ENCODE data around the gene CCSER1.
"Not testable (repeated sequence)": the region's sequence is repeated elsewhere in the genome, so short reads cannot be mapped to it uniquely, and the experiment has no call there.

CCSER1 gene

GRCh38 chr4:91256043-91256442 is 1128.8 kb downstream of the CCSER1 start:
- DNase-seq (no peak), ATAC-seq (no peak)
- peaks cover 4 to 18% of the 10 kb centered on the region in 2 donors for H3K9me3 Mint-ChIP-seq
- H3K4me1 Mint-ChIP-seq: no peaks in the 10 kb centered on the region
- H3K4me3 Mint-ChIP-seq: no peak overlapping the region
- H3K27me3 Mint-ChIP-seq: no peaks in the 10 kb centered on the region
- no peak overlapping the region for H3K27ac Mint-ChIP-seq

- ATAC-seq (no peak), DNase-seq (no peak)
- no peak overlapping the region for H3K27ac Mint-ChIP-seq
- H3K27me3 Mint-ChIP-seq: no peaks in the 10 kb centered on the region
- no peaks in the 10 kb centered on the region for H3K4me1 Mint-ChIP-seq
- peaks cover 4 to 23% of the 10 kb centered on the region in 2 donors for H3K9me3 Mint-ChIP-seq
- H3K4me3 Mint-ChIP-seq: no peak overlapping the region
Measured at GRCh38 chr4:91256751-91257150, 1129.6 kb downstream of the CCSER1 start.

GRCh38 chr4:91257721-91258120 is 1130.5 kb downstream of the CCSER1 start:
- H3K4me3 Mint-ChIP-seq: no peak overlapping the region
- peaks cover 4 to 23% of the 10 kb centered on the region in 2 donors for H3K9me3 Mint-ChIP-seq
- no peak for ATAC-seq
- H3K4me1 Mint-ChIP-seq: no peaks in the 10 kb centered on the region
- H3K27ac Mint-ChIP-seq: no peak overlapping the region
- no peak for DNase-seq
- H3K27me3 Mint-ChIP-seq: no peaks in the 10 kb centered on the region

- no peaks in the 10 kb centered on the region for H3K4me1 Mint-ChIP-seq
- DNase-seq (no peak), ATAC-seq (no peak)
- H3K9me3 Mint-ChIP-seq: peaks cover 4 to 23% of the 10 kb centered on the region in 2 donors
- no peak overlapping the region for H3K27ac Mint-ChIP-seq
- no peak overlapping the region for H3K4me3 Mint-ChIP-seq
- no peaks in the 10 kb centered on the region for H3K27me3 Mint-ChIP-seq
Measured at GRCh38 chr4:91258326-91258725, 1131.1 kb downstream of the CCSER1 start.

- no peak for ATAC-seq
- H3K4me1 Mint-ChIP-seq: no peaks in the 10 kb centered on the region
- no peak overlapping the region for H3K4me3 Mint-ChIP-seq
- DNase-seq: no peak
- no peak overlapping the region for H3K27ac Mint-ChIP-seq
- H3K27me3 Mint-ChIP-seq: no peaks in the 10 kb centered on the region
- H3K9me3 Mint-ChIP-seq: peaks cover 5 to 18% of the 10 kb centered on the region in 2 donors
Measured at GRCh38 chr4:91267543-91267942, 1140.3 kb downstream of the CCSER1 start.

DNA sequence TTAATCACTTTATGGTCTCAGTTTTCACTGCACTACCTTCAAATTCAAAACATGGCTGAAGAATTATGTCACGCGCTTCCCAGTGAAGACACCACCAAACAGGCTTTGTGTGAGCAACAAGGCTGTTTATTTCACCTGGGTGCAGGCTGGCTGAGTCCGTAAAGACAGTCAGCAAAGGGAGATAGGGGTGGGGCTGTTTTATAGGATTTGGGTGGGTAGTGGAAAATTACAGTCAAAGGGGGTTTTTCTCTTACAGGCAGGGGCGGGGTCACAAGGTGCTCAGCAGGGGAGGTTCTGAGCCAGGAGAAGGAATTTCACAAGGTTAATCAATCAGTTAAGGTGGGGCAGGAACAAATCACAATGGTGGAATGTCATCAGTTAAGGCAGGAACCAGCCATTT is 1141.3 kb downstream of the CCSER1 start:
- H3K27me3 Mint-ChIP-seq, H3K4me1 Mint-ChIP-seq: not testable (repeated sequence)

GRCh38 chr4:91268913-91269312 is 1141.7 kb downstream of the CCSER1 start:
- Mint-ChIP-seq H3K27ac (no peak overlapping the region), H3K9me3 (peaks cover 14 to 28% of the 10 kb centered on the region in 2 donors), H3K4me1 (no peaks in the 10 kb centered on the region), H3K27me3 (no peaks in the 10 kb centered on the region), H3K4me3 (no peak overlapping the region)
- no peak for DNase-seq
- no peak for ATAC-seq

More for the DNA sequence above, 1141.3 kb downstream of the CCSER1 start:
- H3K9me3 Mint-ChIP-seq: peaks cover 14 to 27% of the 10 kb centered on the region in 2 donors
- DNase-seq, H3K27ac Mint-ChIP-seq, ATAC-seq, H3K4me3 Mint-ChIP-seq: not testable (repeated sequence)

DNA sequence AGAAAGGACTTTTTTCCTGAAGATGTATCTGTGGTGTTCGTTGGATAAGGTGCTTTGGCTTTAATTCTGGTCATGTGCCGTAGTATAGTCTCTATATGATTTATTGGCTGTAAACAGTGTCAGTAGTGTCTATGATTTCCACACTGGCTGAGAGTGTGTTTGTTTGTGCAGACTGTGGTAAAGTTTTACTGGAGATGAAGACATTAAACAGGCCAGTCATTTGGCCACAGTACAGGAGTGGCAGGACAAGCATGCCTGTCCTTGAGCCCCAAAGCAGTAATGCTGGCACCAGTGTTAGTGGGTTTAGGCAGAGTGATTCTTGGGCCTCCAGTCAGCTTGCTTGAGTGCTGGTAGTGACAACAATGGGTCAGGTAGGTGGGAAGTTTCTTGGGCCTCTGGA is 1152.7 kb downstream of the CCSER1 start:
- no peak for ATAC-seq
- Mint-ChIP-seq H3K27me3 (no peaks in the 10 kb centered on the region), H3K9me3 (peaks cover 6 to 19% of the 10 kb centered on the region in 2 donors), H3K4me3 (no peak overlapping the region), H3K27ac (no peak overlapping the region), H3K4me1 (no peaks in the 10 kb centered on the region)
- no peak for DNase-seq

DNA sequence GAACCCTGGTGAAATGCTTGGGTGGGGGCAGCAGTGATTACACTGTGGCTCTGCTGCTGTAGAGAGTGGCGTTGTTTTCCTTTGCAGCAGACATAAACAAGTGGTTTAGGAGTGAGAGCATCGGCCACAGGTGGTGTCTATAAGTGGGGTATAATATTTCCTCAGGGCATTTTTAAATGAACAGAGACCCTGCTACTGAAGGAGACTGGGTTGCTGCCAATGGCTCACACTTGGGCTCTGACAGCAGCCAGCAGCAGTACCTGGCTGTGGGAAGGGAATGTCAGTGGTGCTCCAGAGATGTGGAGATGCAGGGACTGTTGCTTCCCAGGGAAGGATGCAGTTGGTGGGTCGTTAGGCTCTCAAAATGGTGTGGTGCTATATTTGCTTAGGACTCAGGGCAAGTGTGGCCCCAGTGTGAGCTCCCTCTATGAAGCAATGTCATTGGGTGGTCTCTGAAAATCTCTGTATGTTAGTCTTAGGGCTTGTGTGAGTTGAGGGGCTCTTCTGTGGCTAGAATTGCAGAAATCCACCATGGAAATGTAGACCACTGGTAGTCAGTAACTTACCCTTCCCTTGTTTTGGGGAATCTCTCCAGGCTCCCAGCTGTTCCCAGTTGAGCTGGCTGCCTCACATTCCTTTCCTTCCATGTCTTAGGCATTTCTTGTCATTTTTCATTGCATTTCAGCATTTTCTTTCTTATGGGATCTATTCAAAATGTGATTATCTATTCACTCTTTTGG is 1153.5 kb downstream of the CCSER1 start:
- ATAC-seq (no peak), DNase-seq (no peak)
- Mint-ChIP-seq H3K4me1 (no peaks in the 10 kb centered on the region), H3K9me3 (peaks cover 0 to 19% of the 10 kb centered on the region in 2 donors), H3K27ac (no peak overlapping the region), H3K4me3 (no peak overlapping the region), H3K27me3 (no peaks in the 10 kb centered on the region)

DNA sequence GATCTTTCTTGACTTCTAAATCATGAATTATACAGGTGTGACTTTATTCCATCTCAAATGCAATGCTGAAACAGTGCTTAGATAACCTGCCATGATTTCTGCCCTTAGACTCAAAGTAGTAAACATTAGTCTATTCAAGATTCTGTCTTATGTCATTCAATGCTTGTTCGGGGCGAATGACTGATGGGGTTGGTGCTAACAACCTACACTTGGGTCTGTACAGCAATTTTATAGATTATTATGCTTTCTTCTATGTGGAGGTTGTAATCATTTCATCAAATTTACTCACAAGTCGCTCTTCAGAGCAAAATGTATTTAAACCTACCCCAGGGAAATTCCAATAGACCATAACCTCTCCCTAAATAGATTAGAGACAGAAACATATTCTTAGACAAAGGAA is 1155.0 kb downstream of the CCSER1 start:
- DNase-seq: no peak
- Mint-ChIP-seq H3K9me3 (peaks cover 0 to 14% of the 10 kb centered on the region in 2 donors), H3K27ac (no peak overlapping the region)

DNA sequence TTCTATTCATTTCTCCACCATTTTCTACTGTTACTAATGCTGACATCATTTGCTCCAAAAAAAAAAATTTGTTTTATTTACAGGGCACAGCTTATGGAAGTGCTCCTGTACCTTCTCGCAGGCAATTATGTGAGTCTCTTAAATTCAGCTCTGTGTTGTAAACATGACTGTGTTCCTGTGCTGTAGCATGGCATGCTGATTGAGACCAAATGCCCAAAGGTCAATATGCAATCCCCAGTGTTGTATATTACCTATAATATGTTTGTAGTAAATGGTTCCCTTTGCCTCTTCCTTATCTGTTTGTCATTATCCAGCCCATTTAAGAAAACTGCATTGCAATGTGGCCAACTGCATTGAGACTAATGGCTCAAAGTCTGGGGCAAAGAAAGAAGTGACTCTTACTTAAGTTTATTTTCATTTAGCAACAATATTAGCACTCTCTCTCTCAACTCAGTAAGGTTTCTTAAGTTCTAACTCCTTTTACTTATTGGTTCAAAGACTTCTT is 1156.6 kb downstream of the CCSER1 start:
- Mint-ChIP-seq H3K27me3 (no peaks in the 10 kb centered on the region), H3K4me1 (no peaks in the 10 kb centered on the region), H3K9me3 (peaks cover 0 to 8% of the 10 kb centered on the region in 2 donors), H3K4me3 (no peak overlapping the region), H3K27ac (no peak overlapping the region)
- no peak for DNase-seq
- ATAC-seq: no peak

More for the DNA sequence above, 1155.0 kb downstream of the CCSER1 start:
- Mint-ChIP-seq H3K4me1 (no peaks in the 10 kb centered on the region), H3K4me3 (no peak overlapping the region), H3K27me3 (no peaks in the 10 kb centered on the region)
- ATAC-seq: no peak

GRCh38 chr4:91284480-91284879 is 1157.3 kb downstream of the CCSER1 start:
- no peaks in the 10 kb centered on the region for H3K4me1 Mint-ChIP-seq
- DNase-seq (no peak), ATAC-seq (no peak)
- peaks cover 2 to 13% of the 10 kb centered on the region in 2 donors for H3K9me3 Mint-ChIP-seq
- H3K4me3 Mint-ChIP-seq: no peak overlapping the region
- no peak overlapping the region for H3K27ac Mint-ChIP-seq
- H3K27me3 Mint-ChIP-seq: no peaks in the 10 kb centered on the region

DNA sequence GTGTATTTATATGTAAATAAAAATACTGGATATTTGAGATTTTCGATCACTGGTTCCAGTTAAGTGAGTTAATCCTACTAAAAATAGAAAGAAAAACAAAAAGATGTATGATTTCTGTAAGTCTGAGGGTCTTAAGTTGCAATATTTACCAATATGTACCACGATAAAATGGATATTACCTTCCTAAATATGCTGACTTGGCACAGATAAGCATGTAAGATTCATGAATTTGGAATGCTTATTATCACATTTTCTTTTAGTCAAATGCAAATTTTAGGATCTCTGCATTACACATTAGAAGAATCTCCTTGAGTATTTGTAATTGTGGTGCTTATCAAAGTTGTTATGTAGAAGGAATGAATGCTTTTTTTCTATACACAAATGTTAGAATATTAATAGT is 1158.3 kb downstream of the CCSER1 start:
- ATAC-seq (no peak), DNase-seq (no peak)
- Mint-ChIP-seq H3K4me1 (no peaks in the 10 kb centered on the region), H3K27ac (no peak overlapping the region), H3K27me3 (no peaks in the 10 kb centered on the region), H3K9me3 (peaks cover 6 to 16% of the 10 kb centered on the region in 2 donors), H3K4me3 (no peak overlapping the region)

- Mint-ChIP-seq H3K4me1 (no peaks in the 10 kb centered on the region), H3K27me3 (no peaks in the 10 kb centered on the region), H3K27ac (no peak overlapping the region), H3K4me3 (no peak overlapping the region), H3K9me3 (peaks cover 6 to 16% of the 10 kb centered on the region in 2 donors)
- DNase-seq: no peak
- no peak for ATAC-seq
Measured at GRCh38 chr4:91288702-91289311, 1161.6 kb downstream of the CCSER1 start.

- H3K4me3 Mint-ChIP-seq: no peak overlapping the region
Measured at GRCh38 chr4:91298156-91298700, 1171.0 kb downstream of the CCSER1 start.

GRCh38 chr4:91298824-91299223 is 1171.6 kb downstream of the CCSER1 start:
- Mint-ChIP-seq H3K27me3 (no peaks in the 10 kb centered on the region), H3K4me1 (no peaks in the 10 kb centered on the region), H3K4me3 (no peak overlapping the region), H3K9me3 (no peaks in the 10 kb centered on the region), H3K27ac (no peak overlapping the region)
- DNase-seq: no peak
- ATAC-seq: no peak

More at GRCh38 chr4:91298156-91298700, 1171.0 kb downstream of the CCSER1 start:
- Mint-ChIP-seq H3K9me3 (no peaks in the 10 kb centered on the region), H3K4me1 (no peaks in the 10 kb centered on the region), H3K27me3 (no peaks in the 10 kb centered on the region), H3K27ac (no peak overlapping the region)
- DNase-seq (no peak), ATAC-seq (no peak)
